ENCODE measurements around the gene KRTAP10-3. TPM values are rescaled to one million over a fixed set of nuclear protein-coding genes. Genes with fewer than 3 reads are reported as not detected.

KRTAP10-3 gene
- total RNA-seq, 1 donor from 2014 or later = not detected

DNA sequence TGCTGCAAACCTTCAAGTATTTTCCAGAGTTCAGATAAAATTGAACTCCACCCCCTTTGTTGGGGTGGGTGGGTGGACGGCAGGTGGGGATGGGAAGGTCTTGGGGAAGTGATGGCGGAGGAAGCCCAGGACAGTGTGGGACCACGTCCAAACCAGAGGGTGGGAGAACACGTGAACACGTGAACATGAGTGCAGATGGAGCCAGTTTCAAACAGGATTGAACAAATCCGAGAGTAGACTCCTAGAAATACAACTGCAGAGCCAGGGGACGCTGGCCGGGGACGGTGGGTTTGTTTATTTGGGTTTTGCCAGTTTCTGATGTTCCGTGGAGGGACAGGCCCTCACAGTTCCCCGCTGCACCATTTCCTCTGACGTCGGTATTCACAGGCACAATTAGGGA, 10.2 kb downstream of the KRTAP10-3 start:
- H3K27me3 Mint-ChIP-seq (ENCODE audit: unreplicated experiment) = peaks cover 29% of the 10 kb centered on the region
- H3K4me1 Mint-ChIP-seq (ENCODE audit: unreplicated experiment) = peaks cover 3% of the 10 kb centered on the region
- peaks cover 5% of the 10 kb centered on the region for H3K36me3 Mint-ChIP-seq (ENCODE audit: unreplicated experiment)
- peaks cover 16% of the 10 kb centered on the region for H3K9me3 Mint-ChIP-seq (ENCODE audit: unreplicated experiment)
- H3K27ac Mint-ChIP-seq (ENCODE audit: unreplicated experiment) = no peak overlapping the region
- TF ChIP-seq CTCF (IDR thresholded peaks at IDR 0.05) = no peak
- H3K4me3 Mint-ChIP-seq (ENCODE audit: unreplicated experiment) = no peak overlapping the region
- DNase-seq (ENCODE audit: extremely low spot score, unreplicated experiment) = no peak

- no peak overlapping the region for H3K27ac Mint-ChIP-seq (ENCODE audit: unreplicated experiment)
- DNase-seq (ENCODE audit: extremely low spot score, unreplicated experiment) = no peak
- no peak overlapping the region for H3K4me3 Mint-ChIP-seq (ENCODE audit: unreplicated experiment)
- peaks cover 23% of the 10 kb centered on the region for H3K27me3 Mint-ChIP-seq (ENCODE audit: unreplicated experiment)
- peaks cover 5% of the 10 kb centered on the region for H3K36me3 Mint-ChIP-seq (ENCODE audit: unreplicated experiment)
- no peak for TF ChIP-seq CTCF (IDR thresholded peaks at IDR 0.05)
- H3K9me3 Mint-ChIP-seq (ENCODE audit: unreplicated experiment) = peaks cover 16% of the 10 kb centered on the region
- peaks cover 3% of the 10 kb centered on the region for H3K4me1 Mint-ChIP-seq (ENCODE audit: unreplicated experiment)
Measured at GRCh38 chr21:44547656-44548331, 10.8 kb downstream of the KRTAP10-3 start.

GRCh38 chr21:44544566-44544965, 14.0 kb downstream of the KRTAP10-3 start:
- Mint-ChIP-seq H3K27me3 (ENCODE audit: unreplicated experiment) (peaks cover 18% of the 10 kb centered on the region), H3K27ac (ENCODE audit: unreplicated experiment) (no peak overlapping the region), H3K4me1 (ENCODE audit: unreplicated experiment) (peaks cover 3% of the 10 kb centered on the region), H3K9me3 (ENCODE audit: unreplicated experiment) (peaks cover 16% of the 10 kb centered on the region), H3K4me3 (ENCODE audit: unreplicated experiment) (no peak overlapping the region), H3K36me3 (ENCODE audit: unreplicated experiment) (peaks cover 5% of the 10 kb centered on the region)
- no peak for DNase-seq (ENCODE audit: extremely low spot score, unreplicated experiment)
- TF ChIP-seq CTCF (IDR thresholded peaks at IDR 0.05) = no peak

DNA sequence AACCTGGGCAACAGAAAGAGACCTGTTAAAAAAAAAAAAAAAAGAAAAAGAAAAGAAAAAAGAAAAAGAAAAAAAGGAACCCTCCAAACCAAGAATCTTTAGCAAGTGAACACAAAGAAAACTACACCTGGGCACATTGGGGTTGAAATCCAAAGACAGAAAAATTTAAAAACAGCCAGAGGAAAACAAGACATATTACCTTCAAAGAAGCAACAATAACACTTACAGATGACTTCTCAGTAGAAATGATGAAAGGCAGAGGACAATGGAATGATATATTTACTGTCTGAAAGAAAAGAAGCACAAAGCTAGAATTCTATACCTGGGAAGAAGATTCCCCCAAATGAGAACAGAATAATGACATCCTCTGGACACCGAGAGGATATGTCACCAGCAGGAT, 15.9 kb downstream of the KRTAP10-3 start:
- no peak overlapping the region for H3K27ac Mint-ChIP-seq (ENCODE audit: unreplicated experiment)
- DNase-seq (ENCODE audit: extremely low spot score, unreplicated experiment) = no peak
- H3K36me3 Mint-ChIP-seq (ENCODE audit: unreplicated experiment) = peaks cover 5% of the 10 kb centered on the region
- peaks cover 8% of the 10 kb centered on the region for H3K27me3 Mint-ChIP-seq (ENCODE audit: unreplicated experiment)
- H3K9me3 Mint-ChIP-seq (ENCODE audit: unreplicated experiment) = peaks cover 16% of the 10 kb centered on the region
- no peaks in the 10 kb centered on the region for H3K4me1 Mint-ChIP-seq (ENCODE audit: unreplicated experiment)
- TF ChIP-seq CTCF (IDR thresholded peaks at IDR 0.05) = no peak
- no peak overlapping the region for H3K4me3 Mint-ChIP-seq (ENCODE audit: unreplicated experiment)

DNA sequence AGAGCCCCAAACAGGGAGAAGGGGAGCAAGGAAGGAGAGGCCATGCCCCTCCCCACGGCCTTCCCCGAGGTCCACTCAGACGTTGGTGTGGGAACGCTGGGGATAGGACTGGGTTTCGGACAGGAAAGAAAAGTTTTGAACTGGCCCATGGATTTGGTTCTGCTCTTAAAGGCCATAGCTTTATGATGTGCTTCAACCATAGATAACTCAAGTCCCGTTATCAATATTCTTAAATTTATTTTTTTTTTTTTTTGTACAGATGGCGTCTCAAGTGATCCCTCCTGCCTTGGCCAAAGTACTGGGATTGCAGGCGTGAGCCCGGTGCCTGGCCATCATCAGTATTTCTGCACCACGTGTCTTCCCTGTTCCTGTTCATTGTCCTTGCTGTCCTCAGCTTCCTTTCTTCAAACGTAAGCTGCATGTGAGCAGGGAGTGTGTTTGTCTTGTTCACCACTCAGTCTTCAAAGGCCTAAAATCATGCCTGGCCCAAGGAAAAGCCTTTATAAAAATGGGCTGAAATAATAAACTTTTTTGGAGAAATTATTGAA, 17.8 kb downstream of the KRTAP10-3 start:
- no peak for TF ChIP-seq CTCF (IDR thresholded peaks at IDR 0.05)
- H3K36me3 Mint-ChIP-seq (ENCODE audit: unreplicated experiment) = no peaks in the 10 kb centered on the region
- no peaks in the 10 kb centered on the region for H3K4me1 Mint-ChIP-seq (ENCODE audit: unreplicated experiment)
- H3K4me3 Mint-ChIP-seq (ENCODE audit: unreplicated experiment) = no peak overlapping the region
- DNase-seq (ENCODE audit: extremely low spot score, unreplicated experiment) = peak; percentile 30
- H3K27me3 Mint-ChIP-seq (ENCODE audit: unreplicated experiment) = peaks cover 12% of the 10 kb centered on the region
- no peak overlapping the region for H3K27ac Mint-ChIP-seq (ENCODE audit: unreplicated experiment)
- peaks cover 5% of the 10 kb centered on the region for H3K9me3 Mint-ChIP-seq (ENCODE audit: unreplicated experiment)
